Activated CD4-positive, CD25-positive, alpha-beta regulatory T cell treated with anti-CD3 and anti-CD28 coated beads, Interleukin-2, amount 50 U/mL, for 24 hours (primary cell): ENCODE data around the gene PLGRKT.
"Not testable (repeated sequence)": the region's sequence is repeated elsewhere in the genome, so short reads cannot be mapped to it uniquely, and the experiment has no call there.

Source experiments
- ATAC-seq, 2 donors: fragments of 150-1000 bp; cut with Tn5 transposase; one replicate each; pipeline ENCODE4 v1.10.0; 2021; ENCODE audit warnings: mild to moderate bottlenecking in 1 of 2, moderate library complexity in 1 of 2

PLGRKT gene

GRCh38 chr9:5375091-5375490 is 62.6 kb downstream of the PLGRKT start:
- peak in 1 of 2 donors; percentile 43 for ATAC-seq

GRCh38 chr9:5364294-5365024 is 73.3 kb downstream of the PLGRKT start:
- peak; percentile 28 to 48 for ATAC-seq

- ATAC-seq = no peak
Observed at GRCh38 chr9:5361326-5362010, 76.3 kb downstream of the PLGRKT start.

- ATAC-seq = no peak
Observed at GRCh38 chr9:5360341-5360740, 77.4 kb downstream of the PLGRKT start.

GRCh38 chr9:5357431-5358105 is 80.2 kb downstream of the PLGRKT start:
- ATAC-seq = no peak

GRCh38 chr9:5355817-5356216 is 81.9 kb downstream of the PLGRKT start:
- no peak for ATAC-seq

GRCh38 chr9:5355226-5355625 is 82.5 kb downstream of the PLGRKT start:
- no peak for ATAC-seq

GRCh38 chr9:5354184-5354583 is 83.5 kb downstream of the PLGRKT start:
- no peak for ATAC-seq

- peak; percentile 27 to 44 for ATAC-seq
Observed at GRCh38 chr9:5352637-5353248, 85.0 kb downstream of the PLGRKT start.

- peak; percentile 99 to 100 for ATAC-seq
Observed at GRCh38 chr9:5338992-5339981, 98.4 kb downstream of the PLGRKT start, which contains the start of gene RLN1. RLN1 (minus strand) TSS chr9:5339876; CDS start chr9:5339746, 130 bp downstream.

- no peak for ATAC-seq
Observed at GRCh38 chr9:5336688-5337087, 101.0 kb downstream of the PLGRKT start.

- ATAC-seq = not testable (repeated sequence)
Observed at GRCh38 chr9:5331276-5331675, 106.4 kb downstream of the PLGRKT start.

GRCh38 chr9:5326893-5327548 is 110.7 kb downstream of the PLGRKT start:
- no peak for ATAC-seq

- ATAC-seq = no peak
Observed at GRCh38 chr9:5326187-5326586, 111.5 kb downstream of the PLGRKT start.

GRCh38 chr9:5321601-5322000 is 116.1 kb downstream of the PLGRKT start:
- ATAC-seq = not testable (repeated sequence)

- ATAC-seq = no peak
Observed at GRCh38 chr9:5321058-5321457, 116.7 kb downstream of the PLGRKT start.

GRCh38 chr9:5316406-5316805 is 121.3 kb downstream of the PLGRKT start:
- not testable (repeated sequence) for ATAC-seq

GRCh38 chr9:5315187-5315923 is 122.4 kb downstream of the PLGRKT start:
- no peak for ATAC-seq

- no peak for ATAC-seq
Observed at GRCh38 chr9:5310851-5311250, 126.9 kb downstream of the PLGRKT start.
